Measurements from ENCODE around the gene ZCCHC4. TPM values are rescaled to one million over a fixed set of nuclear protein-coding genes. Genes with fewer than 3 reads are reported as not detected.

The ZCCHC4 gene
- total and polyA plus RNA-seq, 2 of the 4 experiments (the other 2 are of a cell fraction), result 7.9 to 8.1 TPM

DNA sequence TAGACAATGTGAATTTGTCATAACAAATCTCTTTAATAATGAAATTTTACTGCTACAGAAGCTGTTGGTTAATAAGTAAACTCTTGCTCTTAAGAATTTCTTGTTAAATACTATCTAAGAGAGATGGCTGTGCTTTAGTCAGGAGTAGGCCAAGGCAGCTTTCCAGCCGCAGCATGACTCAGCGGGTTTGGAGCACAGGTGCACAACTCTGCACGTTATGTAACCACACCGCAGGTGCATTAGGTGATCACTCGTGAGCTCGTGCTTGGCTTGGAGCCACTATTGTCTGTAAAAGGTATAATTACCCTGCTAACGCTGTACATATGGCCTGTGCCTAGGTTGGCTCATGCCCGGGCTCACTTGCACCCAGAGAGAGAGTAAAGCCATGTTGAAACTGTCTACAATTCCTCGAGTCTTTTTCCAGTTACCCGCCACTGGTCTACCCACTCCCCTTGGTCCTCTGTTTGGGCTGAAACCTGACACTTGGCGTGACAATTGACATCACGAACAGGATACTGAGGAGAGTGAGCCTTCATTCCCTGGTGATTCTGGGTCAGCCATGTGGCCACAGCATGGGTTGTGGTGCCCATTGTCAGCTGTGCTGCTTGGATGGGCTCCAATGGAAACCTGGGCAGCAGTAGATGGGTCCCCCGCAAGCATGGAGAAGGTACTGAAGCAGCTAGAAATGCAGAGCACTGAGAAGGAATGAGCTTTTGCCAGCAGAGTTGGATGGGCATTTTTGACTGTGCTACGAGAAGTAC is 46.1 kb downstream of the ZCCHC4 start:
- in situ Hi-C loops (cut with MboI; ENCODE audit: low sequenced_read_pairs), result loop anchor here (25.0 kb wide), 1 partner anchor 371 kb away; no protein-coding TSS in a partner anchor
- intact Hi-C loops (cut with micrococcal nuclease), result no loop called here
- H3K27me3 ChIP-seq (ENCODE audit: control insufficient read depth, insufficient read depth, low read length), result no peaks in the 10 kb centered on the region
- H2BK15ac ChIP-seq (ENCODE audit: low read depth, low read length), result no peak overlapping the region
- no peak overlapping the region for H2AK9ac ChIP-seq (replicated peaks; ENCODE audit: low read depth, low read length, poor library complexity)
- ChIA-PET CTCF (interaction anchor here (0.6 kb wide), 1 partner anchor 99 kb away, joined by 3 read pairs; no protein-coding TSS in a partner anchor), POLR2A (ENCODE audit: unreplicated experiment) (no interaction called here)
- H4K5ac ChIP-seq (ENCODE audit: low read depth, low read length), result no peak overlapping the region
- H3K14ac ChIP-seq (replicated peaks; ENCODE audit: low read depth, low read length), result no peak overlapping the region
- H3K18ac ChIP-seq (ENCODE audit: low read depth, low read length), result no peak overlapping the region
- H4K91ac ChIP-seq (ENCODE audit: insufficient read depth, low read depth, low read length), result no peak overlapping the region
- H3K4me3 ChIP-seq (ENCODE audit: insufficient read depth, low read depth, low read length), result no peak overlapping the region
- dilution Hi-C loops (cut with HindIII; ENCODE audit: low sequenced_read_pairs, unreplicated experiment), result no loop called here
- H3K9ac ChIP-seq (ENCODE audit: low read depth, low read length), result no peak overlapping the region
- H3K79me1 ChIP-seq (ENCODE audit: low read depth in 1 of 2, low read length in 2 of 2), result no peaks in the 10 kb centered on the region
- no peak overlapping the region for H4K8ac ChIP-seq (ENCODE audit: low read depth in 2 of 2, low read length in 2 of 2)
- no peak overlapping the region for H3K56ac ChIP-seq (ENCODE audit: extremely low read depth, insufficient read depth, low read length)
- H2AFZ ChIP-seq (replicated peaks; ENCODE audit: low read length, poor library complexity), result no peak overlapping the region
- H3K4me1 ChIP-seq (ENCODE audit: control insufficient read depth, insufficient read depth, low read length), result no peaks in the 10 kb centered on the region
- no peak overlapping the region for H2BK5ac ChIP-seq (ENCODE audit: low read depth, low read length, poor library complexity, severe bottlenecking)
- no peak overlapping the region for H3K4ac ChIP-seq (ENCODE audit: low read depth, low read length)
- no peak overlapping the region for H2BK120ac ChIP-seq (ENCODE audit: low read depth, low read length)
- H3K4me2 ChIP-seq (ENCODE audit: low read depth, low read length), result no peak overlapping the region
- H2AK5ac ChIP-seq (ENCODE audit: low read depth, low read length), result no peak overlapping the region
- H3K27ac ChIP-seq (ENCODE audit: insufficient read depth, low read length), result no peak overlapping the region
- H3K9me1 ChIP-seq (ENCODE audit: insufficient read depth, low read length), result peaks cover 5% of the 10 kb centered on the region; the same call in 1 of the 2 replicates
- no peaks in the 10 kb centered on the region for H3K9me3 ChIP-seq (ENCODE audit: control insufficient read depth, insufficient read depth, low read length)
- H3K36me3 ChIP-seq (ENCODE audit: control insufficient read depth, insufficient read depth, low read length), result no peaks in the 10 kb centered on the region
- 90% methylated on average over 9 of the region's 14 CpGs; no CpG with 5 or more reads in 1 of the 2 experiments for WGBS, 2 experiments (ENCODE audit: extremely low coverage in 2 of 2, insufficient read length in 1 of 2)
- no peak for DNase-seq
- BruUV-seq (replicated peaks), result no TSS peak
- TF ChIP-seq POLR2A (IDR thresholded peaks at IDR 0.05; ENCODE audit: low read depth, low read length) (no peak), NFE2L2 (IDR thresholded peaks at IDR 0.05; ENCODE audit: low read depth, low read length) (0 out of 2 replicates have a peak, but pooled peaks have one; percentile 41)
- H4K20me1 ChIP-seq (ENCODE audit: insufficient read depth, low read length), result no peaks in the 10 kb centered on the region
- ATAC-seq (ENCODE audit: low read depth), result no peak
- H2BK20ac ChIP-seq (ENCODE audit: low read depth, low read length), result no peak overlapping the region
- no peak overlapping the region for H3K23ac ChIP-seq (ENCODE audit: low read depth, low read length)

Data from IMR-90 (cell line).